ENCODE results near the gene FOLR1.

DNA sequence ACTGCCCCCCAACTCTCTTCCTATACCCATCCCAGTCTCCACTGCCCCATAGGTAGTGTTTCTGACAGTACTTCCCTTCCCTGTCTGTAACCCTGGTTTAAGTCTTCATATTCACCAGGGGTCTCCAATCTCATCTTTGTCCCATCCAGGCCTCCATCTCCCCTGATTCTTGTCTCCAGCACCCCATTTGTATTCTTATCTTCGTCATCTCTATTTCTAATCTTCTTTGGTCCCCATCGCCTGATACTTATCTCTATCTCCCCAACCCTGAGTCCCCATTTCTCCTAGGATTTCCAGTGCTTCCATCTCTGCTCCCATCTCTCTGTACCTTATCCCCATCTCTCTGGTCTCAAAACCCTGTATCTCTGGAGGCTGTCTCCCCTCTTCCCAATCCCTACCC is 50.2 kb downstream of the FOLR1 start:
- TF ChIP-seq, protein P1, sequence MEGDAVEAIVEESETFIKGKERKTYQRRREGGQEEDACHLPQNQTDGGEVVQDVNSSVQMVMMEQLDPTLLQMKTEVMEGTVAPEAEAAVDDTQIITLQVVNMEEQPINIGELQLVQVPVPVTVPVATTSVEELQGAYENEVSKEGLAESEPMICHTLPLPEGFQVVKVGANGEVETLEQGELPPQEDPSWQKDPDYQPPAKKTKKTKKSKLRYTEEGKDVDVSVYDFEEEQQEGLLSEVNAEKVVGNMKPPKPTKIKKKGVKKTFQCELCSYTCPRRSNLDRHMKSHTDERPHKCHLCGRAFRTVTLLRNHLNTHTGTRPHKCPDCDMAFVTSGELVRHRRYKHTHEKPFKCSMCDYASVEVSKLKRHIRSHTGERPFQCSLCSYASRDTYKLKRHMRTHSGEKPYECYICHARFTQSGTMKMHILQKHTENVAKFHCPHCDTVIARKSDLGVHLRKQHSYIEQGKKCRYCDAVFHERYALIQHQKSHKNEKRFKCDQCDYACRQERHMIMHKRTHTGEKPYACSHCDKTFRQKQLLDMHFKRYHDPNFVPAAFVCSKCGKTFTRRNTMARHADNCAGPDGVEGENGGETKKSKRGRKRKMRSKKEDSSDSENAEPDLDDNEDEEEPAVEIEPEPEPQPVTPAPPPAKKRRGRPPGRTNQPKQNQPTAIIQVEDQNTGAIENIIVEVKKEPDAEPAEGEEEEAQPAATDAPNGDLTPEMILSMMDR (conservative IDR thresholded peaks at IDR 0.05; ENCODE audit: low read depth, low read length) = no peak
- TF ChIP-seq EZH2 (IDR thresholded peaks at IDR 0.05; ENCODE audit: borderline replicate concordance, low read depth, low read length, poor library complexity, severe bottlenecking) = no peak

Measured in A673 (cell line).